A673 (cell line): ENCODE results near the gene IBSP. TPM values are rescaled to one million over a fixed set of nuclear protein-coding genes. Genes with fewer than 3 reads are reported as not detected.

Experiments used
- BruUV-seq: library from RNA; stranded (reverse); fragments of 400-500 nt; replicated peaks from 2 replicates; lab custom pipeline; 2021; lab: Mats Ljungman, UMichigan
- CTCF ChIA-PET: fragments of 300-600 bp; sonication (Branson Sonifier 250); formaldehyde crosslinking; loops from one replicate; lab custom pipeline; 2022; ENCODE audit warnings: antibody characterized with exemption; lab: Charles Lee
- POLR2A ChIA-PET: fragments of 300-600 bp; sonication (Branson Sonifier 250); formaldehyde crosslinking; loops from one replicate; lab custom pipeline; 2022; ENCODE audit warnings: antibody characterized with exemption; ENCODE audit not compliant: low non-redundant PET; lab: Charles Lee
- DNase-seq: peaks from one replicate; pipeline ENCODE4 v3.0.0-alpha.2; 2015; ENCODE audit warnings: low spot score
- H3K27ac ChIP-seq: fragments of 200-600 bp; sonication (generic); 2 replicates; pipeline ENCODE4 v1.5.1; 2016; ENCODE audit warnings: mixed run types, low read depth, mild to moderate bottlenecking, mixed read lengths, antibody characterized with exemption, low read length; ENCODE audit not compliant: poor library complexity, severe bottlenecking
- H3K27me3 ChIP-seq: fragments of 200-600 bp; sonication (generic); replicated peaks from 2 replicates; pipeline ENCODE4 v1.6.1; 2017; ENCODE audit warnings: mixed run types, low read depth, mild to moderate bottlenecking, mixed read lengths, antibody characterized with exemption, low read length; ENCODE audit not compliant: insufficient read depth, poor library complexity
- H3K36me3 ChIP-seq: fragments of 200-600 bp; sonication (generic); 2 replicates; pipeline ENCODE4 v1.6.1; 2016; ENCODE audit warnings: mixed run types, mild to moderate bottlenecking, mixed read lengths, antibody characterized with exemption, low read length; ENCODE audit not compliant: insufficient read depth, poor library complexity, severe bottlenecking
- H3K4me1 ChIP-seq: fragments of 200-600 bp; sonication (generic); 2 replicates; pipeline ENCODE4 v1.6.1; 2017; ENCODE audit warnings: mixed run types, mild to moderate bottlenecking, mixed read lengths, antibody characterized with exemption, low read length; ENCODE audit not compliant: insufficient read depth, poor library complexity, severe bottlenecking
- H3K4me3 ChIP-seq: fragments of 200-600 bp; sonication (generic); 2 replicates; pipeline ENCODE4 v1.5.1; 2016; ENCODE audit warnings: low read depth, mixed run types, mild to moderate bottlenecking, mixed read lengths, low read length; ENCODE audit not compliant: poor library complexity, severe bottlenecking
- H3K9me3 ChIP-seq: fragments of 200-600 bp; sonication (generic); 2 replicates; pipeline ENCODE4 v1.6.1; 2016; ENCODE audit warnings: mixed run types, low read depth, mild to moderate bottlenecking, mixed read lengths, antibody characterized with exemption, low read length; ENCODE audit not compliant: poor library complexity, severe bottlenecking
- CTCF ChIP-seq: fragments of 300-800, 200-600 bp; sonication (generic); conservative IDR thresholded peaks from 2 replicates; pipeline ENCODE4 v1.5.1; 2017; ENCODE audit warnings: low read depth, mild to moderate bottlenecking, antibody characterized with exemption, low read length, moderate library complexity, mixed read lengths
- EZH2 ChIP-seq: fragments of 200-600 bp; sonication (generic); IDR thresholded peaks from 2 replicates; pipeline ENCODE4 v1.6.1; 2017; ENCODE audit warnings: borderline replicate concordance, low read depth, mild to moderate bottlenecking, mixed read lengths, antibody characterized with exemption, low read length; ENCODE audit not compliant: poor library complexity, severe bottlenecking
- intact Hi-C: fragments of 100-400 bp; cut with micrococcal nuclease; formaldehyde crosslinking; loops from one replicate; pipeline ENCODE4 v1.10.0; 2022; ENCODE audit not compliant: unreplicated experiment
- total RNA-seq: library from RNA; stranded (reverse); gene quantifications from 2 replicates; pipeline ENCODE4 v1.2.3, GENCODE V29; 2021

IBSP gene
- total RNA-seq, 1 experiment from 2014 or later: not detected

GRCh38 chr4:87839592-87839946, 40.2 kb downstream of the IBSP start:
- CTCF ChIA-PET: no interaction called here
- H3K4me1 ChIP-seq: no peaks in the 10 kb centered on the region
- TF ChIP-seq EZH2: no peak
- intact Hi-C loops: loop anchor here (2.0 kb wide), 2 partner anchors 161 to 297 kb away; no protein-coding TSS in a partner anchor
- BruUV-seq: no TSS peak
- H3K27me3 ChIP-seq: no peaks in the 10 kb centered on the region
- no peaks in the 10 kb centered on the region for H3K9me3 ChIP-seq
- no peak overlapping the region for H3K27ac ChIP-seq
- DNase-seq: no peak
- no peaks in the 10 kb centered on the region for H3K36me3 ChIP-seq
- H3K4me3 ChIP-seq: no peak overlapping the region
- POLR2A ChIA-PET: no interaction called here

GRCh38 chr4:87840149-87840548, 40.8 kb downstream of the IBSP start:
- no peaks in the 10 kb centered on the region for H3K36me3 ChIP-seq
- TF ChIP-seq EZH2 (no peak), CTCF (no peak)
- no TSS peak for BruUV-seq
- DNase-seq: no peak
- no peak overlapping the region for H3K27ac ChIP-seq
- H3K9me3 ChIP-seq: no peaks in the 10 kb centered on the region
- intact Hi-C loops: loop anchor here (5.0 to 10.0 kb wide), 2 partner anchors 483 to 565 kb away; no protein-coding TSS in a partner anchor
- ChIA-PET POLR2A (no interaction called here), CTCF (no interaction called here)
- H3K4me3 ChIP-seq: no peak overlapping the region
- H3K4me1 ChIP-seq: no peaks in the 10 kb centered on the region
- no peaks in the 10 kb centered on the region for H3K27me3 ChIP-seq

GRCh38 chr4:87843936-87844335, 44.6 kb downstream of the IBSP start:
- BruUV-seq: no TSS peak
- DNase-seq: no peak
- Histone ChIP-seq H3K27ac (no peak overlapping the region), H3K4me1 (no peaks in the 10 kb centered on the region), H3K4me3 (no peak overlapping the region), H3K36me3 (no peaks in the 10 kb centered on the region), H3K27me3 (no peaks in the 10 kb centered on the region), H3K9me3 (no peaks in the 10 kb centered on the region)
- intact Hi-C loops: loop anchor here (5.0 to 10.0 kb wide), 2 partner anchors 487 to 569 kb away; no protein-coding TSS in a partner anchor
- CTCF ChIA-PET: no interaction called here
- TF ChIP-seq CTCF (no peak), EZH2 (no peak)
- POLR2A ChIA-PET: no interaction called here

GRCh38 chr4:87844452-87844851, 45.1 kb downstream of the IBSP start:
- TF ChIP-seq CTCF: no peak
- no peak for TF ChIP-seq EZH2
- DNase-seq: no peak
- intact Hi-C loops: loop anchor here (5.0 to 10.0 kb wide), 2 partner anchors 487 to 570 kb away; no protein-coding TSS in a partner anchor
- Histone ChIP-seq H3K27me3 (no peaks in the 10 kb centered on the region), H3K9me3 (no peaks in the 10 kb centered on the region), H3K27ac (no peak overlapping the region), H3K36me3 (no peaks in the 10 kb centered on the region), H3K4me3 (no peak overlapping the region), H3K4me1 (no peaks in the 10 kb centered on the region)
- no TSS peak for BruUV-seq
- POLR2A ChIA-PET: no interaction called here
- CTCF ChIA-PET: no interaction called here
